H9 (cell line): ENCODE data around the gene FBXL20. TPM values are rescaled to one million over a fixed set of nuclear protein-coding genes. Genes with fewer than 3 reads are reported as not detected.

Experiments used
- DNase-seq: peaks from one replicate; pipeline ENCODE4 v3.0.0-alpha.2; 2017
- H2AFZ ChIP-seq: one replicate; pipeline ENCODE4 v1.6.1; 2013; ENCODE audit warnings: mild to moderate bottlenecking, low read length, control low read depth, moderate library complexity
- H2AK5ac ChIP-seq: 2 replicates; pipeline ENCODE4 v1.6.1; 2013; ENCODE audit warnings: low read length, control low read depth, mixed read lengths; ENCODE audit not compliant: insufficient read length
- H2BK120ac ChIP-seq: one replicate; pipeline ENCODE4 v1.6.1; 2013; ENCODE audit warnings: low read depth, mild to moderate bottlenecking, low read length, control low read depth, inconsistent platforms; ENCODE audit not compliant: poor library complexity, severe bottlenecking
- H2BK12ac ChIP-seq: 2 replicates; pipeline ENCODE4 v1.6.1; 2013; ENCODE audit warnings: low read length, control low read depth, mixed read lengths, low read depth; ENCODE audit not compliant: insufficient read length
- H2BK15ac ChIP-seq: 2 replicates; pipeline ENCODE4 v1.6.1; 2013; ENCODE audit warnings: low read depth, low read length, control low read depth
- H2BK20ac ChIP-seq: one replicate; pipeline ENCODE4 v1.6.1; 2013; ENCODE audit warnings: low read depth, mild to moderate bottlenecking, low read length, control low read depth, inconsistent platforms; ENCODE audit not compliant: poor library complexity, severe bottlenecking
- H2BK5ac ChIP-seq: 2 replicates; pipeline ENCODE4 v1.6.1; 2013; ENCODE audit warnings: low read length, control low read depth, mixed read lengths; ENCODE audit not compliant: insufficient read length
- H3K14ac ChIP-seq: 2 replicates; pipeline ENCODE4 v1.6.1; 2013; ENCODE audit warnings: low read length, control low read depth; ENCODE audit not compliant: insufficient read depth
- H3K18ac ChIP-seq: 2 replicates; pipeline ENCODE4 v1.6.1; 2013; ENCODE audit warnings: low read depth, mild to moderate bottlenecking, mixed read lengths, low read length, control low read depth; ENCODE audit not compliant: insufficient read length
- H3K23ac ChIP-seq: 2 replicates; pipeline ENCODE4 v1.6.1; 2013; ENCODE audit warnings: low read length, control low read depth, mixed read lengths, low read depth; ENCODE audit not compliant: insufficient read length
- H3K23me2 ChIP-seq: 2 replicates; pipeline ENCODE4 v1.6.1; 2013; ENCODE audit warnings: low read depth, mild to moderate bottlenecking, mixed read lengths, low read length, control low read depth; ENCODE audit not compliant: insufficient read length, poor library complexity, severe bottlenecking
- H3K27ac ChIP-seq: 2 replicates; pipeline ENCODE4 v1.5.1; 2013; ENCODE audit warnings: low read length, control low read depth, mixed read lengths, low read depth; ENCODE audit not compliant: insufficient read length
- H3K27me3 ChIP-seq: 2 replicates; pipeline ENCODE4 v1.6.1; 2013; ENCODE audit warnings: low read length, control low read depth, inconsistent platforms; ENCODE audit not compliant: insufficient read depth
- H3K4ac ChIP-seq: 2 replicates; pipeline ENCODE4 v1.6.1; 2013; ENCODE audit warnings: low read depth, mild to moderate bottlenecking, control low read depth, inconsistent platforms, low read length, moderate library complexity
- H3K4me1 ChIP-seq: 2 replicates; pipeline ENCODE4 v1.6.1; 2013; ENCODE audit warnings: low read length, control low read depth, inconsistent platforms; ENCODE audit not compliant: insufficient read depth
- H3K4me2 ChIP-seq: 2 replicates; pipeline ENCODE4 v1.6.1; 2013; ENCODE audit warnings: low read length, control low read depth, mixed read lengths; ENCODE audit not compliant: insufficient read length, insufficient read depth
- H3K56ac ChIP-seq: 2 replicates; pipeline ENCODE4 v1.6.1; 2013; ENCODE audit warnings: low read depth, mild to moderate bottlenecking, mixed read lengths, low read length, control low read depth; ENCODE audit not compliant: insufficient read length
- H3K79me1 ChIP-seq: 2 replicates; pipeline ENCODE4 v1.6.1; 2013; ENCODE audit warnings: low read depth, mild to moderate bottlenecking, moderate library complexity, low read length, control low read depth, inconsistent platforms; ENCODE audit not compliant: insufficient read depth, poor library complexity, severe bottlenecking
- H3K79me2 ChIP-seq: 2 replicates; pipeline ENCODE4 v1.6.1; 2013; ENCODE audit warnings: low read length, control low read depth, inconsistent platforms; ENCODE audit not compliant: insufficient read depth
- H3K9ac ChIP-seq: 2 replicates; pipeline ENCODE4 v1.6.1; 2013; ENCODE audit warnings: low read length, control low read depth, mixed read lengths; ENCODE audit not compliant: insufficient read length; ENCODE audit errors: extremely low read depth
- H3K9me3 ChIP-seq: one replicate; pipeline ENCODE4 v1.6.1; 2013; ENCODE audit warnings: low read depth, low read length, inconsistent platforms; ENCODE audit not compliant: control insufficient read depth
- H3T11ph ChIP-seq: one replicate; pipeline ENCODE4 v1.6.1; 2013; ENCODE audit warnings: mild to moderate bottlenecking, low read length, control low read depth, inconsistent platforms
- H4K20me1 ChIP-seq: one replicate; pipeline ENCODE4 v1.6.1; 2013; ENCODE audit not compliant: control insufficient read depth, insufficient read length, insufficient read depth
- H4K5ac ChIP-seq: 2 replicates; pipeline ENCODE4 v1.6.1; 2013; ENCODE audit warnings: low read depth, mild to moderate bottlenecking, mixed read lengths, low read length, control low read depth; ENCODE audit not compliant: insufficient read length
- H4K8ac ChIP-seq: replicated peaks from 2 replicates; pipeline ENCODE4 v1.6.1; 2013; ENCODE audit warnings: low read length, control low read depth, mixed read lengths, low read depth; ENCODE audit not compliant: insufficient read length
- H4K91ac ChIP-seq: 2 replicates; pipeline ENCODE4 v1.6.1; 2013; ENCODE audit warnings: low read depth, mild to moderate bottlenecking, moderate library complexity, mixed read lengths, low read length, control low read depth; ENCODE audit not compliant: insufficient read length
- H3K27ac Mint-ChIP-seq, 3 experiments: 2 replicates in 2 of 3; 3 replicates in 1 of 3; pipeline ENCODE4 v1.8.0; 2020 to 2021; ENCODE audit warnings: mixed read lengths in 3 of 3, mild to moderate bottlenecking in 1 of 3, moderate library complexity in 1 of 3
- H3K27me3 Mint-ChIP-seq: 2 replicates; pipeline ENCODE4 v1.8.0; 2021; ENCODE audit warnings: low read depth, mild to moderate bottlenecking, moderate library complexity, mixed read lengths
- H3K36me3 Mint-ChIP-seq, 3 experiments: 2 replicates in 2 of 3; 3 replicates in 1 of 3; pipeline ENCODE4 v1.8.0; 2020 to 2021; ENCODE audit warnings: low read depth in 3 of 3, mixed read lengths in 3 of 3; ENCODE audit not compliant: insufficient read depth in 1 of 3
- H3K4me1 Mint-ChIP-seq, 2 experiments: 2 replicates each; pipeline ENCODE4 v1.8.0; 2020; ENCODE audit warnings: mixed read lengths in 2 of 2
- H3K4me3 Mint-ChIP-seq, 2 experiments: 2 replicates in 1 of 2; 3 replicates in 1 of 2; pipeline ENCODE4 v1.8.0; 2020 to 2021; ENCODE audit warnings: mild to moderate bottlenecking in 2 of 2, mixed read lengths in 2 of 2, moderate library complexity in 1 of 2
- H3K9me3 Mint-ChIP-seq, 2 experiments: 2 replicates in 1 of 2; 3 replicates in 1 of 2; pipeline ENCODE4 v1.8.0; 2020; ENCODE audit warnings: mild to moderate bottlenecking in 2 of 2, mixed read lengths in 2 of 2, moderate library complexity in 1 of 2
- CTCF ChIP-seq: fragments of 200-600 bp; sonication (generic); conservative IDR thresholded peaks from 3 replicates; pipeline ENCODE4 v1.8.0; 2021; ENCODE audit warnings: antibody characterized with exemption, mild to moderate bottlenecking
- WGBS: extraction: QIAGEN DNeasy Blood & Tissue Kit; methylation state at CpG from one replicate; pipeline ENCODE4 v1.1.7; 2013; ENCODE audit warnings: missing lambda C conversion rate, low lambda C conversion rate, mixed read lengths; ENCODE audit not compliant: insufficient read length; ENCODE audit errors: extremely low coverage; 5-methylcytosine and 5-hydroxymethylcytosine counted together
- long read RNA-seq: library from polyadenylated mRNA; unstranded; transcript quantifications from one replicate; pipeline ENCODE4 v2.0.0, GENCODE V29; 2020
- total RNA-seq: library from RNA; stranded (reverse); gene quantifications from 2 replicates; pipeline ENCODE4 v1.2.1, GENCODE V29; 2021

FBXL20 gene
- 18.2 and 18.4 TPM in 2 replicates for total RNA-seq
- long read RNA-seq, full-length matches to known transcripts, result 20 of 35 reads
- long read RNA-seq, partial matches to known transcripts, result 0 of 35 reads
- long read RNA-seq, other reads (novel, unspliced or antisense), result 15 of 35 reads

GRCh38 chr17:39401412-39402243 is at the start of gene FBXL20:
Gene FBXL20, minus strand, starts transcription at chr17:39401626. Its CDS starts 224 bp downstream, at chr17:39401402.
- no peaks in the 10 kb centered on the region for H4K20me1 ChIP-seq
- H3K23ac ChIP-seq, result no peak within 1 kb of the TSS
- H2BK12ac ChIP-seq, result no peak within 1 kb of the TSS
- H2BK120ac ChIP-seq, result no peak within 1 kb of the TSS
- H3K9me3 ChIP-seq, result no peaks in the 10 kb centered on the region
- H3K4ac ChIP-seq, result no peak within 1 kb of the TSS
- H2BK5ac ChIP-seq, result no peak within 1 kb of the TSS
- peak within 1 kb of the TSS; percentile 84 for H3K9ac ChIP-seq
- H3K23me2 ChIP-seq, result peaks cover 8% of the 10 kb centered on the region
- no peak within 1 kb of the TSS for H2AFZ ChIP-seq
- peak within 1 kb of the TSS; percentile 32 for H3K18ac ChIP-seq
- H3K14ac ChIP-seq, result peak within 1 kb of the TSS; percentile 81
- H4K5ac ChIP-seq, result no peak within 1 kb of the TSS
- peak within 1 kb of the TSS; percentile 98 for H3K4me2 ChIP-seq
- Mint-ChIP-seq H3K27me3 (no peaks in the 10 kb centered on the region; the same call in 1 of the 2 replicates), H3K9me3 (no peaks in the 10 kb centered on the region), H3K27ac (peak within 1 kb of the TSS; percentile 89 to 97 (median 97)), H3K4me3 (peak within 1 kb of the TSS; percentile 88 to 96), H3K4me1 (peaks cover 9% of the 10 kb centered on the region in 2 experiments), H3K36me3 (peaks cover under 1 to 4% (median 3%) of the 10 kb centered on the region in 3 experiments; a peak in 4 of 7 replicates)
- H4K8ac ChIP-seq, result no peak within 1 kb of the TSS
- WGBS, result no CpG with 5 or more reads among the region's 86 CpGs
- H4K91ac ChIP-seq, result no peak within 1 kb of the TSS
- H2BK20ac ChIP-seq, result no peak within 1 kb of the TSS
- no peak within 1 kb of the TSS for H3K27ac ChIP-seq
- TF ChIP-seq CTCF, result no peak
- H2BK15ac ChIP-seq, result no peak within 1 kb of the TSS
- H3K4me1 ChIP-seq, result no peaks in the 10 kb centered on the region
- no peak within 1 kb of the TSS for H3T11ph ChIP-seq
- no peak within 1 kb of the TSS for H2AK5ac ChIP-seq
- H3K56ac ChIP-seq, result no peak within 1 kb of the TSS
- no peaks in the 10 kb centered on the region for H3K27me3 ChIP-seq
- H3K79me1 ChIP-seq, result no peaks in the 10 kb centered on the region
- peak; percentile 96 for DNase-seq
- no peaks in the 10 kb centered on the region for H3K79me2 ChIP-seq
